ENCODE measurements around the gene PCSK2. TPM values are rescaled to one million over a fixed set of nuclear protein-coding genes. Genes with fewer than 3 reads are reported as not detected.

PCSK2 gene
- total RNA-seq, 4 donors from 2014 or later: 0.29 TPM; not detected in 3

DNA sequence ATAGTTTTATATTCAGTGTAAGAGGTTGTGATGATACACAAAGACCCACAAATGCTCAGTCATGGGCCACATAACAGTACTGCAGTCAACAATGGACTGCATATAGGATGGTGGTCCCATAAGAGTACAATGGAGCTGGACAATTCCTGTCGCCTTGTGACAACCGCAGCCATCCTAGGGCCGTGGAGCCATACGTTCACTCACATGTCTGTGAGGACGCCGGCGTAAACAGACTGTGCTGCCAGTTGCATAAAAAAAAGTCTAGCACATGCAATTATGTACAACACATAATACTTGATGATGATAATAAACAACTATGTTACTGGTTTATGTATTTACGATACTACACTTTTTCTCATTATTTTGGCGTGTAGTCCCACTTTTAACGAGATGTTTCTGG, 273.4 kb downstream of the PCSK2 start:
- ATAC-seq (no peak), DNase-seq (no peak)
- TF ChIP-seq POLR2A (IDR thresholded peaks at IDR 0.05): no peak
- TF ChIP-seq CTCF (IDR thresholded peaks at IDR 0.05 in 4 of 5, conservative IDR thresholded peaks at IDR 0.05 in 1 of 5): no peak
- Histone ChIP-seq H3K4me1 (peaks cover 3 to 6% of the 10 kb centered on the region in 2 donors), H3K36me3 (no peaks in the 10 kb centered on the region), H3K4me3 (no peak overlapping the region), H3K27me3 (no peaks in the 10 kb centered on the region), H3K27ac (no peak overlapping the region), H3K9me3 (no peaks in the 10 kb centered on the region)
- in situ Hi-C loops (cut with MboI; ENCODE audit: low sequenced_read_pairs in 4 of 4) (loop anchor here in 3 of 4 donors (10.0 to 25.0 kb wide), 3 partner anchors 405 to 762 kb away; no protein-coding TSS in a partner anchor), intact Hi-C loops (cut with DNase I; ENCODE audit: low total_unique reads) (loop anchor here (5.0 kb wide), 1 partner anchor 497 kb away; no protein-coding TSS in a partner anchor)

DNA sequence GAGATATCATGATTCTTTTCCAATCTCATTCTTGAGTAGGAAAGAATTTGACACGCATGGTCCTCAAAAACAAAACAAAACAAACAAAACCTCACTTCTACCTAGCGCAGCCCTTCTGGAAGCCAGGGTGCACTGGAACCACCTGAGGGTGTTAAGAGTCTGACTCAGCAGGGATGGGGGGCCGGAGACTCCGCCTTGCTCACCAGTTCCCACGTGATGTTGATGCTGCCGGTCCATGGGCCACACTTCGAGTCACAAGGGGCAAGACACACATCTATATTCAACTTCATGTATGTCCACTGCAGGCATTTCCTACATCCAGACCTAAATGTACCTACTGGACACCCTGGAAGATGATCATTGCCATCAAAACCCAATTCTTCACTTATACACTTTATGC, 274.0 kb downstream of the PCSK2 start:
- ATAC-seq (no peak), DNase-seq (no peak)
- TF ChIP-seq CTCF (IDR thresholded peaks at IDR 0.05 in 4 of 5, conservative IDR thresholded peaks at IDR 0.05 in 1 of 5) (no peak), POLR2A (IDR thresholded peaks at IDR 0.05) (no peak)
- no peaks in the 10 kb centered on the region for H3K9me3 ChIP-seq
- intact Hi-C loops (cut with DNase I; ENCODE audit: low total_unique reads) (loop anchor here (5.0 kb wide), 1 partner anchor 496 kb away; no protein-coding TSS in a partner anchor), in situ Hi-C loops (cut with MboI; ENCODE audit: low sequenced_read_pairs in 4 of 4) (loop anchor here in 3 of 4 donors (10.0 to 25.0 kb wide), 3 partner anchors 404 to 761 kb away; no protein-coding TSS in a partner anchor)
- H3K4me3 ChIP-seq: no peak overlapping the region
- H3K36me3 ChIP-seq: no peaks in the 10 kb centered on the region
- H3K27me3 ChIP-seq: no peaks in the 10 kb centered on the region
- H3K4me1 ChIP-seq: peaks cover 8 to 11% of the 10 kb centered on the region in 2 donors
- no peak overlapping the region for H3K27ac ChIP-seq

DNA sequence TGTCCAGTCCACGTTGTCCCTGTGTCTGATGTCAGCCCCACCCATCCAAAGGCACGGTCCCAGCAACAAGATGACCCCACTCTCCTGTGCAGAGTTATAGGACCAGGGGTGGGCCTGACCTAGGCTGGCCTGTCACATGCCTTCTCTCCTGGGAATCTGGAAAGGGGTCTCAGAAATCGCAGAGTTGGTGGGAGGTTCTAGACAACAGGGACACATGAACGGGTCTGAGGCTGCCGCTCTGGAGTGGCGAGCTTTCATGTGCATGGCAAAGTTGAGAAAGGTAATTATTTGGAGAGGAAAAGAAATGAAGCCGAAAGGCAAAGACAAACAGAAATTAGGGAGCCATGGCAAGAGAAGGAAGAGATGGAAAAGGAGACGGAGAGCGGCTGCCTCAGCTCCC, 274.9 kb downstream of the PCSK2 start:
- Histone ChIP-seq H3K36me3 (no peaks in the 10 kb centered on the region), H3K4me1 (peaks cover 8 to 11% of the 10 kb centered on the region in 2 donors), H3K9me3 (no peaks in the 10 kb centered on the region), H3K27ac (no peak overlapping the region), H3K27me3 (no peaks in the 10 kb centered on the region), H3K4me3 (no peak overlapping the region)
- in situ Hi-C loops (cut with MboI; ENCODE audit: low sequenced_read_pairs in 4 of 4) (loop anchor here in 3 of 4 donors (10.0 to 25.0 kb wide), 3 partner anchors 403 to 761 kb away; no protein-coding TSS in a partner anchor), intact Hi-C loops (cut with DNase I; ENCODE audit: low total_unique reads) (loop anchor here (5.0 kb wide), 1 partner anchor 496 kb away; no protein-coding TSS in a partner anchor)
- no peak for TF ChIP-seq CTCF (IDR thresholded peaks at IDR 0.05 in 4 of 5, conservative IDR thresholded peaks at IDR 0.05 in 1 of 5)
- no peak for TF ChIP-seq POLR2A (IDR thresholded peaks at IDR 0.05)
- DNase-seq: no peak
- ATAC-seq: no peak

DNA sequence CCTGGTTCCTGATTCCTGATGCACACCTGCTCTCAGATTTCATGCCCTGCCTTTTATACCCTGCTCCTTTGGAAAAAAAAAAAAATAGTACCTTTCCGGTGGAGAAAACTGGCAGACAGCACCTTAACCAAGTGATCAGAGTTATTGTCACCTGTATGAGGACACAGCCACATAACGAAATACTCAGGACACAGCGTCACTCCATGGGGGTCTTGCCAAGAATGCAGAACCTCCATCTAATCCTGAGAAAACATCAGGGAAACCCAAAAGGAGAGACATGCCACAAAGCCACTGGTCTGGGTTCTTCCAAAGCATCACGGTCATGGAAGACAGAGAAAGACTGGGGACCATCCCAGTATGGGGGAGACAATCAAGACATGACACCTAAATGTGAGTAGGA, 275.3 kb downstream of the PCSK2 start:
- TF ChIP-seq CTCF (IDR thresholded peaks at IDR 0.05 in 4 of 5, conservative IDR thresholded peaks at IDR 0.05 in 1 of 5): no peak
- no peak for TF ChIP-seq POLR2A (IDR thresholded peaks at IDR 0.05)
- Histone ChIP-seq H3K27ac (no peak overlapping the region), H3K36me3 (no peaks in the 10 kb centered on the region), H3K9me3 (no peaks in the 10 kb centered on the region), H3K27me3 (no peaks in the 10 kb centered on the region), H3K4me3 (no peak overlapping the region), H3K4me1 (peaks cover 8 to 11% of the 10 kb centered on the region in 2 donors)
- intact Hi-C loops (cut with DNase I; ENCODE audit: low total_unique reads): loop anchor here (5.0 kb wide), 1 partner anchor 495 kb away; no protein-coding TSS in a partner anchor
- ATAC-seq (no peak), DNase-seq (no peak)
- in situ Hi-C loops (cut with MboI; ENCODE audit: low sequenced_read_pairs in 4 of 4): loop anchor here in 3 of 4 donors (10.0 to 25.0 kb wide), 3 partner anchors 403 to 760 kb away; no protein-coding TSS in a partner anchor
